Endothelial cell (in vitro differentiated cells): Measurements from ENCODE around the gene PRKAG2. TPM values are rescaled to one million over a fixed set of nuclear protein-coding genes. Genes with fewer than 3 reads are reported as not detected.

Experiments
- DNase-seq: peaks from one replicate; pipeline ENCODE4 v3.0.0; 2021; ENCODE audit warnings: low spot score
- H3K27ac Mint-ChIP-seq: one replicate; pipeline ENCODE4 v1.8.0; 2021; ENCODE audit warnings: mixed read lengths, inconsistent platforms; ENCODE audit not compliant: unreplicated experiment
- H3K27me3 Mint-ChIP-seq: one replicate; pipeline ENCODE4 v1.8.0; 2021; ENCODE audit warnings: mild to moderate bottlenecking, moderate library complexity, mixed read lengths, inconsistent platforms; ENCODE audit not compliant: unreplicated experiment
- H3K36me3 Mint-ChIP-seq: one replicate; pipeline ENCODE4 v1.8.0; 2021; ENCODE audit warnings: mild to moderate bottlenecking, low read depth, mixed read lengths, inconsistent platforms; ENCODE audit not compliant: unreplicated experiment
- H3K4me1 Mint-ChIP-seq: one replicate; pipeline ENCODE4 v1.8.0; 2021; ENCODE audit warnings: mild to moderate bottlenecking, mixed read lengths, inconsistent platforms; ENCODE audit not compliant: unreplicated experiment
- H3K4me3 Mint-ChIP-seq: one replicate; pipeline ENCODE4 v1.8.0; 2021; ENCODE audit warnings: mild to moderate bottlenecking, mixed read lengths, inconsistent platforms; ENCODE audit not compliant: unreplicated experiment
- H3K9me3 Mint-ChIP-seq: one replicate; pipeline ENCODE4 v1.8.0; 2021; ENCODE audit warnings: mixed read lengths, inconsistent platforms; ENCODE audit not compliant: unreplicated experiment
- total RNA-seq: library from RNA; stranded (reverse); fragmentation: NEBNext Ultra II Directional; extraction: Animal tissue kit (Norgen Biotek cat#: 25700); gene quantifications from one replicate; pipeline ENCODE4 v1.2.1, GENCODE V29; 2021; ENCODE audit not compliant: unreplicated experiment
- TF ChIP-seq, protein P1 (sequence below): fragments of 200-600 bp; sonication (generic); IDR thresholded peaks from one replicate; pipeline ENCODE4 v1.5.0; 2021; ENCODE audit warnings: antibody characterized with exemption; ENCODE audit not compliant: unreplicated experiment

PRKAG2 gene
- total RNA-seq, 1 donor from 2014 or later: 16.0 TPM

- H3K9me3 Mint-ChIP-seq: peaks cover 8% of the 10 kb centered on the region
- no peak overlapping the region for H3K4me3 Mint-ChIP-seq
- TF ChIP-seq, protein P1, sequence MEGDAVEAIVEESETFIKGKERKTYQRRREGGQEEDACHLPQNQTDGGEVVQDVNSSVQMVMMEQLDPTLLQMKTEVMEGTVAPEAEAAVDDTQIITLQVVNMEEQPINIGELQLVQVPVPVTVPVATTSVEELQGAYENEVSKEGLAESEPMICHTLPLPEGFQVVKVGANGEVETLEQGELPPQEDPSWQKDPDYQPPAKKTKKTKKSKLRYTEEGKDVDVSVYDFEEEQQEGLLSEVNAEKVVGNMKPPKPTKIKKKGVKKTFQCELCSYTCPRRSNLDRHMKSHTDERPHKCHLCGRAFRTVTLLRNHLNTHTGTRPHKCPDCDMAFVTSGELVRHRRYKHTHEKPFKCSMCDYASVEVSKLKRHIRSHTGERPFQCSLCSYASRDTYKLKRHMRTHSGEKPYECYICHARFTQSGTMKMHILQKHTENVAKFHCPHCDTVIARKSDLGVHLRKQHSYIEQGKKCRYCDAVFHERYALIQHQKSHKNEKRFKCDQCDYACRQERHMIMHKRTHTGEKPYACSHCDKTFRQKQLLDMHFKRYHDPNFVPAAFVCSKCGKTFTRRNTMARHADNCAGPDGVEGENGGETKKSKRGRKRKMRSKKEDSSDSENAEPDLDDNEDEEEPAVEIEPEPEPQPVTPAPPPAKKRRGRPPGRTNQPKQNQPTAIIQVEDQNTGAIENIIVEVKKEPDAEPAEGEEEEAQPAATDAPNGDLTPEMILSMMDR: no peak
- H3K27me3 Mint-ChIP-seq: peaks cover 11% of the 10 kb centered on the region
- no peak overlapping the region for H3K27ac Mint-ChIP-seq
- peaks cover 4% of the 10 kb centered on the region for H3K36me3 Mint-ChIP-seq
- peaks cover 10% of the 10 kb centered on the region for H3K4me1 Mint-ChIP-seq
- DNase-seq: no peak
These were observed 96.3 kb downstream of the PRKAG2 start for GRCh38 chr7:151780631-151781030.

- no peak for DNase-seq
- H3K36me3 Mint-ChIP-seq: peaks cover 4% of the 10 kb centered on the region
- peaks cover 12% of the 10 kb centered on the region for H3K27me3 Mint-ChIP-seq
- H3K9me3 Mint-ChIP-seq: peaks cover 8% of the 10 kb centered on the region
- TF ChIP-seq, protein P1: no peak
- no peak overlapping the region for H3K4me3 Mint-ChIP-seq
- H3K4me1 Mint-ChIP-seq: peaks cover 10% of the 10 kb centered on the region
- no peak overlapping the region for H3K27ac Mint-ChIP-seq
These were observed 97.2 kb downstream of the PRKAG2 start for GRCh38 chr7:151779678-151780077.

- Mint-ChIP-seq H3K36me3 (peaks cover 4% of the 10 kb centered on the region), H3K27me3 (peaks cover 12% of the 10 kb centered on the region), H3K4me3 (no peak overlapping the region), H3K27ac (no peak overlapping the region), H3K4me1 (peaks cover 10% of the 10 kb centered on the region), H3K9me3 (peaks cover 8% of the 10 kb centered on the region)
- DNase-seq: no peak
- TF ChIP-seq, protein P1: no peak
These were observed 97.7 kb downstream of the PRKAG2 start for GRCh38 chr7:151779255-151779654.

- H3K27me3 Mint-ChIP-seq: peaks cover 10% of the 10 kb centered on the region
- H3K4me1 Mint-ChIP-seq: peaks cover 10% of the 10 kb centered on the region
- TF ChIP-seq, protein P1: no peak
- peaks cover 8% of the 10 kb centered on the region for H3K9me3 Mint-ChIP-seq
- H3K36me3 Mint-ChIP-seq: peaks cover 4% of the 10 kb centered on the region
- DNase-seq: no peak
- H3K4me3 Mint-ChIP-seq: no peak overlapping the region
- no peak overlapping the region for H3K27ac Mint-ChIP-seq
These were observed 98.8 kb downstream of the PRKAG2 start for GRCh38 chr7:151777908-151778670.

GRCh38 chr7:151777495-151777880 is 99.4 kb downstream of the PRKAG2 start:
- Mint-ChIP-seq H3K27me3 (peaks cover 10% of the 10 kb centered on the region), H3K4me1 (peaks cover 10% of the 10 kb centered on the region), H3K9me3 (peaks cover 8% of the 10 kb centered on the region), H3K36me3 (peaks cover 4% of the 10 kb centered on the region), H3K27ac (no peak overlapping the region), H3K4me3 (no peak overlapping the region)
- TF ChIP-seq, protein P1: no peak
- DNase-seq: no peak
